ENCODE results near the gene PDPN.
"Not testable (repeated sequence)": the region's sequence is repeated elsewhere in the genome, so short reads cannot be mapped to it uniquely, and the experiment has no call there.

The PDPN gene

GRCh38 chr1:13583595-13583965, at the start of gene PDPN:
TSS of gene PDPN (plus strand) at chr1:13583832. CDS start at chr1:13584034, 202 bp downstream.
- no peak for DNase-seq

- DNase-seq, result no peak
Observed at GRCh38 chr1:13535227-13535626, 48.4 kb upstream of the PDPN start.

- no peak for DNase-seq
Observed at GRCh38 chr1:13536571-13536970, 47.1 kb upstream of the PDPN start.

- DNase-seq, result no peak
Observed at GRCh38 chr1:13538832-13539231, 44.8 kb upstream of the PDPN start.

GRCh38 chr1:13539683-13540082, 43.9 kb upstream of the PDPN start:
- no peak for DNase-seq

- no peak for DNase-seq
Observed at GRCh38 chr1:13540866-13541265, 42.8 kb upstream of the PDPN start.

GRCh38 chr1:13541435-13542215, 42.0 kb upstream of the PDPN start:
- no peak for DNase-seq

- DNase-seq, result no peak
Observed at GRCh38 chr1:13543451-13544220, 40.0 kb upstream of the PDPN start.

- DNase-seq, result no peak
Observed at GRCh38 chr1:13544221-13544556, 39.4 kb upstream of the PDPN start.

GRCh38 chr1:13546791-13547190, 36.8 kb upstream of the PDPN start:
- DNase-seq, result no peak

- no peak for DNase-seq
Observed at GRCh38 chr1:13548281-13548680, 35.4 kb upstream of the PDPN start.

- no peak for DNase-seq
Observed at GRCh38 chr1:13549021-13549420, 34.6 kb upstream of the PDPN start.

GRCh38 chr1:13549521-13549920, 34.1 kb upstream of the PDPN start:
- no peak for DNase-seq

- no peak for DNase-seq
Observed at GRCh38 chr1:13550663-13551062, 33.0 kb upstream of the PDPN start.

- no peak for DNase-seq
Observed at GRCh38 chr1:13554798-13555197, 28.8 kb upstream of the PDPN start.

- no peak for DNase-seq
Observed at GRCh38 chr1:13556224-13556764, 27.3 kb upstream of the PDPN start.

- no peak for DNase-seq
Observed at GRCh38 chr1:13560541-13560940, 23.1 kb upstream of the PDPN start.

GRCh38 chr1:13562981-13563380, 20.7 kb upstream of the PDPN start:
- DNase-seq, result not testable (repeated sequence)

- no peak for DNase-seq
Observed at GRCh38 chr1:13564073-13564472, 19.6 kb upstream of the PDPN start.

- DNase-seq, result not testable (repeated sequence)
Observed at GRCh38 chr1:13570435-13570834, 13.2 kb upstream of the PDPN start.

- DNase-seq, result no peak
Observed at GRCh38 chr1:13570924-13571323, 12.7 kb upstream of the PDPN start.

GRCh38 chr1:13573586-13573985, 10.0 kb upstream of the PDPN start:
- DNase-seq, result no peak

- DNase-seq, result no peak
Observed at GRCh38 chr1:13576926-13577325, 6.7 kb upstream of the PDPN start.

GRCh38 chr1:13577846-13578245, 5.8 kb upstream of the PDPN start:
- DNase-seq, result no peak

Measured in DMS79 (cell line).